ENCODE data around the gene FAF1.

DNA sequence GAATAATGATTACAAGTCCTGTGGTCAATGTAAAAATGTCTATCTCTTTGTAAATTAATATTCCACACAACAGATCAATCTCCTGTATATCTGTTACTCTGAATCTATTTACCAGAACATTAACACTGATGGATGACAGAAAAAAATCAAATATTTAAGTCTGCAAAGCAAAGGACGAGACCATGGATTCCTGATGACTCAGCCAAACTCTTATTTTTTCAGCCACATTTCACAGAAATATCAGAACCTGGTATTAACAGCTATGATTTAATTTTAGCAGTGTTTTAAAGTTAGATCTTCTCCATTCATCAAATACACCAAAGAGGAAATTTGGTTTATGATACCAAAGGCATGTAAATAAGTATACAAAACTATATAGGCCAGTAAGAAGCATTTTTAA lies 46.1 kb downstream of the FAF1 start:
- TF ChIP-seq, protein P1, sequence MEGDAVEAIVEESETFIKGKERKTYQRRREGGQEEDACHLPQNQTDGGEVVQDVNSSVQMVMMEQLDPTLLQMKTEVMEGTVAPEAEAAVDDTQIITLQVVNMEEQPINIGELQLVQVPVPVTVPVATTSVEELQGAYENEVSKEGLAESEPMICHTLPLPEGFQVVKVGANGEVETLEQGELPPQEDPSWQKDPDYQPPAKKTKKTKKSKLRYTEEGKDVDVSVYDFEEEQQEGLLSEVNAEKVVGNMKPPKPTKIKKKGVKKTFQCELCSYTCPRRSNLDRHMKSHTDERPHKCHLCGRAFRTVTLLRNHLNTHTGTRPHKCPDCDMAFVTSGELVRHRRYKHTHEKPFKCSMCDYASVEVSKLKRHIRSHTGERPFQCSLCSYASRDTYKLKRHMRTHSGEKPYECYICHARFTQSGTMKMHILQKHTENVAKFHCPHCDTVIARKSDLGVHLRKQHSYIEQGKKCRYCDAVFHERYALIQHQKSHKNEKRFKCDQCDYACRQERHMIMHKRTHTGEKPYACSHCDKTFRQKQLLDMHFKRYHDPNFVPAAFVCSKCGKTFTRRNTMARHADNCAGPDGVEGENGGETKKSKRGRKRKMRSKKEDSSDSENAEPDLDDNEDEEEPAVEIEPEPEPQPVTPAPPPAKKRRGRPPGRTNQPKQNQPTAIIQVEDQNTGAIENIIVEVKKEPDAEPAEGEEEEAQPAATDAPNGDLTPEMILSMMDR (IDR thresholded peaks at IDR 0.05): no peak
- TF ChIP-seq POLR2A (IDR thresholded peaks at IDR 0.05): no peak

Data from right lobe of liver (tissue), 4 donors.